Fibroblast of lung (primary cell): ENCODE data around the gene TMEM163.

ENCODE experiments used
- EZH2 ChIP-seq: IDR thresholded peaks from 2 replicates; pipeline ENCODE4 v1.5.1; 2012; ENCODE audit warnings: low read length, control low read depth, mild to moderate bottlenecking; ENCODE audit errors: missing control alignments
- TF ChIP-seq, protein P1 (sequence below), 2 donors: IDR thresholded peaks in 1 of 2; conservative IDR thresholded peaks in 1 of 2; 1 replicate in 1 of 2; 2 replicates in 1 of 2; pipeline ENCODE4 v1.5.1; 2011 to 2012; ENCODE audit warnings: low read length in 2 of 2, control low read depth in 1 of 2, inconsistent platforms in 1 of 2, low read depth in 1 of 2, mild to moderate bottlenecking in 1 of 2

DNA sequence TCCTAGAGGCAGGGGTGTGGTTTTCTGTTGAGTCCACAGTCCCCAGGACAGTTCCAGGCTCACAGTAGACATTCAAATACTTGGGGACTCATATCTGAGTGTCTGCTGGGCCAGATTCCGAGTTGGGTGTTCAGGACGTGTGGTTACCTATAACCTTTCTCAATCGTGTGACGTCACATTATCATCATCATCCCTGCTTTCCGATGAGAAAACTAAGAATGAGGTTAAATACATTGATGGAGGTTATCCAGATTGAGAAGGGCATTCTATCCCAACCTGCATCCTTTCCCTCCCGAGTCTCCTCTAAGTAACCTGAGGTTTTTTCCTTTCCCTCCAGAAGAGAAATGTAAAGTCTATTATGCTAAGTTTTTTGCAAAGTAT is 260.3 kb downstream of the TMEM163 start:
- TF ChIP-seq, protein P1, sequence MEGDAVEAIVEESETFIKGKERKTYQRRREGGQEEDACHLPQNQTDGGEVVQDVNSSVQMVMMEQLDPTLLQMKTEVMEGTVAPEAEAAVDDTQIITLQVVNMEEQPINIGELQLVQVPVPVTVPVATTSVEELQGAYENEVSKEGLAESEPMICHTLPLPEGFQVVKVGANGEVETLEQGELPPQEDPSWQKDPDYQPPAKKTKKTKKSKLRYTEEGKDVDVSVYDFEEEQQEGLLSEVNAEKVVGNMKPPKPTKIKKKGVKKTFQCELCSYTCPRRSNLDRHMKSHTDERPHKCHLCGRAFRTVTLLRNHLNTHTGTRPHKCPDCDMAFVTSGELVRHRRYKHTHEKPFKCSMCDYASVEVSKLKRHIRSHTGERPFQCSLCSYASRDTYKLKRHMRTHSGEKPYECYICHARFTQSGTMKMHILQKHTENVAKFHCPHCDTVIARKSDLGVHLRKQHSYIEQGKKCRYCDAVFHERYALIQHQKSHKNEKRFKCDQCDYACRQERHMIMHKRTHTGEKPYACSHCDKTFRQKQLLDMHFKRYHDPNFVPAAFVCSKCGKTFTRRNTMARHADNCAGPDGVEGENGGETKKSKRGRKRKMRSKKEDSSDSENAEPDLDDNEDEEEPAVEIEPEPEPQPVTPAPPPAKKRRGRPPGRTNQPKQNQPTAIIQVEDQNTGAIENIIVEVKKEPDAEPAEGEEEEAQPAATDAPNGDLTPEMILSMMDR (conservative IDR thresholded peaks at IDR 0.05 in 1 of 2, IDR thresholded peaks at IDR 0.05 in 1 of 2; ENCODE audit: low read depth in 1 of 2, low read length in 2 of 2): no peak
- no peak for TF ChIP-seq EZH2
